CD4-positive, alpha-beta T cell treated with Interleukin-2 at 100 ng/mL for 4 hours (primary cell): ENCODE results near the gene CREBRF.
"Not testable (repeated sequence)": the region's sequence is repeated elsewhere in the genome, so short reads cannot be mapped to it uniquely, and the experiment has no call there.

Experiments
- DNase-seq: peaks from one replicate; pipeline ENCODE4 v3.0.0-alpha.2; 2020; ENCODE audit warnings: low spot score

Gene CREBRF, protein sequence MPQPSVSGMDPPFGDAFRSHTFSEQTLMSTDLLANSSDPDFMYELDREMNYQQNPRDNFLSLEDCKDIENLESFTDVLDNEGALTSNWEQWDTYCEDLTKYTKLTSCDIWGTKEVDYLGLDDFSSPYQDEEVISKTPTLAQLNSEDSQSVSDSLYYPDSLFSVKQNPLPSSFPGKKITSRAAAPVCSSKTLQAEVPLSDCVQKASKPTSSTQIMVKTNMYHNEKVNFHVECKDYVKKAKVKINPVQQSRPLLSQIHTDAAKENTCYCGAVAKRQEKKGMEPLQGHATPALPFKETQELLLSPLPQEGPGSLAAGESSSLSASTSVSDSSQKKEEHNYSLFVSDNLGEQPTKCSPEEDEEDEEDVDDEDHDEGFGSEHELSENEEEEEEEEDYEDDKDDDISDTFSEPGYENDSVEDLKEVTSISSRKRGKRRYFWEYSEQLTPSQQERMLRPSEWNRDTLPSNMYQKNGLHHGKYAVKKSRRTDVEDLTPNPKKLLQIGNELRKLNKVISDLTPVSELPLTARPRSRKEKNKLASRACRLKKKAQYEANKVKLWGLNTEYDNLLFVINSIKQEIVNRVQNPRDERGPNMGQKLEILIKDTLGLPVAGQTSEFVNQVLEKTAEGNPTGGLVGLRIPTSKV

DNA sequence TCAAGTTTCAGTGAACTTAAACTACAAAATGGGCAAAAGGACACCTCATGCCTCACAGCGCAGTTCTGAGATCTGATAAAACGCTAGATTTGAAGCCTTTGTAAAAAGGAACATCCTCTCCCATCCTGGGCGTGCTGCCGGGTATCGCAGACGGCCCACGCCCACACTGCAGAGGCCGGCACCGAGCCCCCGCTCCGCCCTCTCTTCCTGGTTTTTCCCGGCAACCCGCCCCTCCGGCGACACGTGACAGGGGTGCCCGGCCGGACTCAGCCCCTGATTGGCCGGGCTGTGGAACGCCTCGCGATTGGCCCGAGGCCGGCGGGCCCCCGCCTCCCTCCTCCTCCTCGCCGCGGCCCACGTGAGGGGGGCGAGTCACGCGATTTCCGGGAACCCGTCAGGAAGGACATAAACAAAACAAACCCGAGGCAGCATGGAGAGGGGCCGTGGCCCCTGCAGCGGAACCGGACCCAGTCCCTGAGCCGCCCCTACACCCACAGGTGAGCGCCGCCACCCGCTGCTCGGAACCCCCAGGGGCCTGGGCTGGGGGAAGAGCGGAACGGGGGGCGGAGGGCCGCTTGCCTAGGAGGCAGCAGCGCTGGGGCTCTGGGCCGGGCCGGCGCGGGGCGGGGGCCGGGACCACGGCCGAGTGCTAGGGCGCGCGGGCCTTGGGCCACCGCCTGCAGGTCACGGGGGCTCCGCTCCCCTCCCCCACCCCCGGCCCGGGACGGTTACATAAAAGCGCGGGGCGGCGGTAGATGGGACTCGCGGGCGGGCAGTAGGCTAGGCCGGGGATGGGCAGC is at the start of gene CREBRF:
TSS of gene CREBRF (plus strand) at position 370 of the 800 bp plus-strand sequence. CDS start 24,424 bp downstream, outside the sequence.
- peak; percentile 97 for DNase-seq

GRCh38 chr5:173010021-173010420 is 46.1 kb upstream of the CREBRF start:
- DNase-seq: no peak

DNA sequence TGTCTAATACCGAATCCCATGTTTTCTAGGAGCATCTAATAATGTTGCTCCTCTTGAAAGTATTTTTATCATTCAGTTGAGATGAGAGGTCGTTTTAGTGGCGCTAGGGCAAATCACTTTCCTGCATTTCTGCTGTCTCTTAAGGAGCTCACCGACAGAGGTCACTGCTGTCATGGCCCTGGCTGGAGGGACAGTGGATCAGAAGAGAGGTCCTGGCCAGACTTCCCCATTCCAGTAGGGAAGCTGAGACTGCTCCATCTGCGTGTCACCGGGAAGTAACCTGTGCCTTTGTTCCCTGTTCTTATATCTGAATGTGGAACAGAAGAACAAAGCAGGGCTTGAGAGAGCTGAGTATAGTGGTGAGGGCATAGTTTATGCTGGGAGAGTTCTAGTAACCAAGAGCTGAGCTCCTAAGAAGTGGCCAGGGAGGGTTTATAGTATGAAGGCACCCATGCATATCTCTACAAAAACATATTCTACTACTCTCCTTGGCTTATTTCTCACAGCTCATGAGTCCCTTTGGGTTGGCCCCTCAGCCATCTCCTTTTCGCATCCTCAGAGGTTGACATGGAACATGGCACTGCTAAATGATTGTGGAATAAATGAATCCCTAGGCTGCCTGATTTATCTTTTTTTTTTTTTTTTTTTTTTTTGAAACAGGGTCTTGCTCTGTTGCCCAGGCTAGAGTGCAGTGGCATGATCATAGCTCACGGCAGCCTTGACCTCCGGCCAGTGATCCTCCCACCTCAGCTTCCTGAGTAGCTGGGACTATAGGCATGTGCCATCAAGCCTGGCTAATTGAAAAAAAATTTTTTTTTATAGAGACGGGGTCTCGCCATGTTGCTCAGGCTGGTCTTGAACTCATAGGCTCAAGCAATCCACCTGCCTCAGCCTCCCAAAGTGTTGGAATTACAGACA is 45.3 kb upstream of the CREBRF start:
- no peak for DNase-seq

- DNase-seq: no peak
These were observed 44.6 kb upstream of the CREBRF start for GRCh38 chr5:173011566-173011965.

DNA sequence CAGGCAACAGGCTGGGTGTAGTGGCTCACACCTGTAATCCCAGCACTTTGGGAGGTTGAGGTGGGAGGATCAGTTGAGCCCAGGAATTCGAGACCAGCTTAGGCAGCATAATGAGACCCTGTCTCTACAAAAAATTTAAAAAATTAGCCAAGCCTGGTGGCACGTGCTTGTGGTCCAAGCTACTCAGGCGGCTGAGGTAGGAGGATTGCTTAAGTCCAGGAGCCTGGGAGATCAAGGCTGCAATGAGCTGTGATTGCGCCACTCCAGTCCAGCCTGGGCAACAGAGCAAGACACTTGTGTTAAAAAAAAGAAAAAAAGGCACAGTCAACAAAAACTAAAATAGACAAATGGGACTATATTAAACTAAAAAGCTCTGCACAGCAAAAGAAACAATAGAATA is 43.3 kb upstream of the CREBRF start:
- no peak for DNase-seq

DNA sequence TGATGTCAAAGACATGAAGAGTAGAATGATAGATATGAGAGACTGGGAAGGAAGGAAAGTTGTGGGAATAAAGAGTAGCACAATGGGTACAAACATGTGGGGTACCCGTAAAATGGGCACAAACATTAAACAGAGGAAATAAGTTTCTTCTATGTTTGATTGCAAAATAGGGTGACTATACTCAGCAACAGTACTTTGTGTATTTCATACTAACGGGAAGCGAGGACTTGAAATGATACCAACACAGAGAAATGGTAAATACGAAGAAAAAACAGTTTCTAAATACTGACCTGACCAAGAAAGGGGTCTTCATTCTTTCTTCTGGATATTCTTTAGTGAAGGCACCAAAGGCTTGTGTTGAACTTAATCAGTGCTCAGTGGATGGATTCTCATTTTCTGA is 41.5 kb upstream of the CREBRF start:
- no peak for DNase-seq

DNA sequence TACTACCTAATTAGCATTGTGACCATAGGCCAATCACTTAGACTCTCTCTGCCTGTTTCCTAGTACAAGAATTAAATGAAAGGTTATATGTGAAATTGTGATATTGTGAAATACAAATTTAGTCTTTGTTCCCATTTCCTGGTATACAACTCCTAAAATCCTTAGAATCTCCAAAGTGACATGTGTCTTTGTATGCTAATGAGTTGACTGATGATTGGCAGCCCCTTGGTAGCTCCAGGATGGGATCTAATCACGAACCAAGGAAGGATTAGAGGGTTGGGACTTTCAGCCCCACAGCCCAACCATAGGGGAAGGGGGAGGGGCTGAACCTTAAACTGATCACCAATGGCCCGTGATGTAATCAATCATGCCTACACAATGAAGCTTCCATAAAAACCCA is 41.0 kb upstream of the CREBRF start:
- DNase-seq: no peak

- DNase-seq: no peak
These were observed 40.3 kb upstream of the CREBRF start for GRCh38 chr5:173015598-173016455.

GRCh38 chr5:173016598-173017046 is 39.5 kb upstream of the CREBRF start:
- no peak for DNase-seq

DNA sequence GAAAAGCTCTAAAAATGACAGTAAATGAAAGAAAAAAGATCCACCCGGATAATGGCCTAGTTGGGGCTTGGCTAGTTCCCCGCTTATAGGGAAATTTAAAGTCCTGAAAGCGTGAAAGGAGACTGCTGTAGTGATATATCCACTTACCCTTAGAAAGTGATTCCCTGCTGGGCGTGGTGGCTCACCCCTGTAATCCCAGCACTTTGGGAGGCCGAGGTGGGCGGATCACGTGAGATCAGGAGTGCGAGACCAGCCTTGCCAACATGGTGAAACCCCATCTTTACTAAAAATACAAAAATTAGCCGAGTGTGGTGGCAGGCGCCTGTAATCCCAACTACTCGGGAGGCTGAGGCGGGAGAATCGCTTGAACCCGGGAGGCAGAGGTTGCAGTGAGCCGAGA is 39.1 kb upstream of the CREBRF start:
- not testable (repeated sequence) for DNase-seq

DNA sequence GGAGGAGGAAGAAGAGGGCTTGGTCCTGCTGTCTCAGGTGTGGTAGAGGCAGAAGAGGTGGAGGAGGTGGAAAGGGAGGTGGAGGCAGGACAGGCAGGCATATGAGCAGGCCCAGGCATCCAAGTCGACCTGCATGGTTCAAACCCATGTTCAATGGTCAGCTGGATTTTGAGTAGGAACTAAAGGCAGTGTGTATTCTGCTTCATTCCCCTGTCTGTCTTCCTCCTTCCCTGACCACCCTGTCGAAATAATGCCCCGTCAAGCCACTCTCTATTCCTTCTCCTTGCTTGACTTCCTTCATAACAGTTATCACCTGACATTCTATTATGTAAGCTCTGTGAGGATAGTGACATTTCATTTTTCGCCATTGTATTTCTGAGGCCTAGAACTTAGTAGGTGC is 37.8 kb upstream of the CREBRF start:
- DNase-seq: no peak

- no peak for DNase-seq
These were observed 36.0 kb upstream of the CREBRF start for GRCh38 chr5:173020154-173020581.

GRCh38 chr5:173020643-173021042 is 35.5 kb upstream of the CREBRF start:
- DNase-seq: no peak

- DNase-seq: no peak
These were observed 30.5 kb upstream of the CREBRF start for GRCh38 chr5:173025651-173026050.

DNA sequence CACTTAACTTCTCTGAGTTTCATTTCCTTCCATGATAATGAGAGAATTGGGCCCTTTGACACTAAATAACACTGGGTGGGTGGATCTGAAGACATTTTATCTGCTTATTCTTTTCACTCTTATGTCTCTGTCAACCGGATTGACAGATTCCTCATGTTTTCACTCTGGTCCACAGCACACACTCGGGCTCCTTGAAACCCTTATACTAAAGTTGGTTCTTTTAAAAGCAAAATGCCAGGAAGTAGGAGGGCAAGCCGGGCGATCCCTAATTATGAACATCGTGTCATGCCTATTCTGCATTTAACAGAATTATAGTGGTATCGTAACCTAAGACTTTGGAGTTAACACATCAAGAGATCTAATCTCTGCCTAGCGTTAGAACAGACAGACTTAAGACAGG is 28.2 kb upstream of the CREBRF start:
- no peak for DNase-seq

DNA sequence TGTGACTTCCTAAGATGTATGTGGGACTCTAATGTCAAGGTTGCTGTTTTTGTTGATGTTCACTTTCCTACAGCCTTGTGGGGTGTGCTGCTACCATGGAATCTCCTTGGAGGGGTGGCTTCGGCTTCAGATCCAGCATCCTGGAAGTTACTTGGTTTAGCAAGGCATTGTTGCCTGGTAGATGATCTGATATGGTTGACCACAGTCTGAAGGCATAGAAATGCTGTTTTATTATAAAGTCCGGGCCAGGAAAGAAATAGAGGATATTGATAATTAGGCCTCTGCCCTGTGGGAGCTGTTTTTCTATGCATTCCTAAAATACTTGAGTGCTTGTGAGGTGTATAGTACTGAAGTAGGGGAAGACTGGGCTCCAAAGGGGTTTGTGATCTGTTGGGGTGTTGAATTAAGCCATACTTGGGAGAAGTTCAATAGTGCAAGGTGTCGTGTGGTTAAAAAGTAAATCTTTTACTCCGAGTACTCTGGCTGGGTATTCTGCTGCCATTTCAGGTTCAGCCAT is 27.3 kb upstream of the CREBRF start:
- no peak for DNase-seq

DNA sequence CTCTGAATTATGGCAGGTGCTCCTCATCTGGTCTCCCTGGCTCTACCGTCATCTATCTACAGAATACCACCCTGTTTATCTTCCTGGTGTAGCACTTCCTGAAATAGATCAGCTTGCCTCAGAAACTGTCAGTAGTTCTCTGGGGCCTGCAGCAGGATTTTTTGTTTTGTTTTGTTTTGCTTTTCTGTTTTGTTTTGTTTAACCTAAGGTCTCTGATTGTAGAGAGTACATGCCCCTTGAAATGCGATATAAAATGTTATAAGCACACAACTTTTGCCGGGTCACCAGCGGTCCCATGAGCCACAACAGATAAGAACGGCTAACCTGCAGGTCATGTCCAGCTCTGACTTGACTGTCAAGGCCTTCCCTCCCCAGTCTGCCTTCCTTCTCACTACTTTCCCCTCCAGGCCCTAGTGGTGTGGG is 26.6 kb upstream of the CREBRF start:
- no peak for DNase-seq

GRCh38 chr5:173032096-173032495 is 24.1 kb upstream of the CREBRF start:
- not testable (repeated sequence) for DNase-seq

DNA sequence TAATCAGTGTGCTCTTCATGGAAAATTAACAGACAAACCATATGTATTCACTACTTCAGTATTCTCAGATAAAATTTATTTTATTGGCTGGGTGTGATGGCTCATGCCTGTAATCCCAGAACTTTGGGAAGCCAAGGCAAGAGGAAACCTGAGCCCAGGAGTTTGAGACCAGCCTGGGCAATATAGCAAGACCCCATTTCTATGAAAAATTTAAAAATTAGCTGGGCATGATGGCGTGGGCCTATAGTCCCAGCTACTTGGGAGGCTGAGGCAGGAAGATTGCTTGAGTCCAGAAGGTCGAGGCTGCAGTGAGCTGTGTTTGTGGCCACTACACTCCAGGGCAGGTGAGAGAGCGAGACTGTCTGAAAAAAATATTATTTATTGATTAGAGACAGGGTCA is 23.4 kb upstream of the CREBRF start:
- DNase-seq: no peak

DNA sequence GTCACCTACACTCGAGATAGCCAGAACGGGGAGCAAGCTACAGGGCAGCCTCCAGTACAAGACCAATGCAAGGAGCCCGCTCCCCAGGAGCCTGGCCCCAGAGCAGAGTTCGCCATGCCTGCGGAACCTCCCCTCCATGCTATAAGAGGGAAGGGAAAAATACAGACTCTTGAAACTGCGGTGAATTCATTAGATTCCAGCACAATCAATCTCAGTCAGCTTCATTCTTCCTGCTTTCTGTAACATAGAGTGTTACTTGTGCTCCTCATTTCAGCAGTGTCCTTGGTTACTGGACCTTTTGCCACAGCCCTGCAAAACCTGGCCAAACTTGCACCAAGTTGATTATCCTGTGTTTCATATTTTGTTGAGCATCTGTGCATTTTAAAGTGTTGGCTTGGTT is 22.2 kb upstream of the CREBRF start:
- no peak for DNase-seq
